HG03439 (cell line): Measurements from ENCODE around the gene LUZP1.

ENCODE experiments used
- ATAC-seq: cut with Tn5 transposase; IDR thresholded peaks from one replicate; pipeline ENCODE4 v1.9.1; 2021; ENCODE audit warnings: mild to moderate bottlenecking, moderate library complexity; ENCODE audit not compliant: unreplicated experiment

Gene LUZP1

DNA sequence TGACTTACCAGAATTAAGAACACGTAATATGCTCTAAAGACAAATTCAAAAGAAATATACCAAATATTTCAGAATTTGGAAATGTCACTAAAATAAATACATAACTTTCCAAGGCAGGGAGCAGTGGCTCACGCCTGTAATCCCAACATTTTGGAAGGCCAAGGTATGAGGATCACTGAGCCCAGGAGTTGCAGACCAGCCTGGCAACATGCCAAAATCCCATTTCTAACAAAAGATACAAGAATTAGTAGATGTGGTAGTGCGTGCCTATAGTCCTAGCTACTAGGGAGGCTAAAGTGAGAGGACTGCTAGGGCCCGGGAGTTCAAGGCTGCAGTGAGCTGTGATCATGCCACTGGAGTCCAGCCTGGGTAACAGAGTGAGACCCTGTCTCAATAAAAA is 11.7 kb downstream of the LUZP1 start:
- ATAC-seq = no peak

DNA sequence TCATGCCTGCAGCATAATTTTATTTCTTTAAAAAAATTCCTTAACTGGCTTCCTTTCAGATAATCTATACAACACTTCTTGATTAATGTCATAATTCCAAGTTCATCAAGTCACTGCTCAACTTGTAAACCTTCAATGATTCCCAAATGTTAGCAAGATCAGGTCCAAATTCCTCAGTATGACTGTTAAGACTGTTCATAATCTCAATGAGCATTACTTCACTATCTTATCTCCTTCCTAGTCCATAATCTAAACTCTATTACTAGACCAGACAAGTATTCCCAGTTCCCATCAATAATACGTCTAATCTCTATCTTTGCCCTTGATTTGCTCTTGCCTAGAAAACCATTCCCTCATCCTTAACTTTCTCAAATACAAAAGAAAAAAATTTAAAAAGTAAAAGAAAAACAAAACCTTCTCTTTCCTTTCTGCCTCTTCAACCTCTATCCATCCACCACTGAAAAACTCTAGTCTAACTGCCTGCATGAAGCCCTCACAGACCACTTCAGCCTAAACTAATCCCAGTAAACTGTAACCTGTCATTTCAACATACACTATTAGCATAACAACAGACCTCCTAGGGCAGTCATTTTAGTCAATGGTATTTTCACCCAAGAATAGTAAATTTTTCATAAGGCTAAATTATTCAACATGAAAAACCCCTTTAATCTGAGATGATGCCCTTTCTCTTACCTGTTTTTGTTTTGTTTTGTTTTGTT is 15.5 kb downstream of the LUZP1 start:
- ATAC-seq = no peak

DNA sequence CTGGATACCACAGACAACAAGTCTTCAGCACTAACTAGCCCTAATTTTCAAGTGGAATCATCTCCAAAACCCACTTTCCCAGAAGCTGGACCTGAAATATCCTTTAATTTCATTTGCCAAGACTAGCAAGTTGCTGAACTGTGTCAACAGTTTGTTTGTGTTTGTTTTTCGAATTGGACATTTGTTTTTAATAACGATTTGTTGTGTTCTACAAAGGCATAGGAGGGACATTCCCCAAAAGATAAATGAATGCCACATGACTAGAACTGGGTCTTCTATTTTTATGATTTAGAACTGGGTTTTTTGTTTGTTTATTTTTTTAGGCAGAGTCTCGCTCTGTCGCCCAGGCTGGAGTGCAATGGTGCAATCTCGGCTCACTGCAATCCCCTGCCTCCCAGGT is 17.9 kb downstream of the LUZP1 start:
- ATAC-seq = no peak

DNA sequence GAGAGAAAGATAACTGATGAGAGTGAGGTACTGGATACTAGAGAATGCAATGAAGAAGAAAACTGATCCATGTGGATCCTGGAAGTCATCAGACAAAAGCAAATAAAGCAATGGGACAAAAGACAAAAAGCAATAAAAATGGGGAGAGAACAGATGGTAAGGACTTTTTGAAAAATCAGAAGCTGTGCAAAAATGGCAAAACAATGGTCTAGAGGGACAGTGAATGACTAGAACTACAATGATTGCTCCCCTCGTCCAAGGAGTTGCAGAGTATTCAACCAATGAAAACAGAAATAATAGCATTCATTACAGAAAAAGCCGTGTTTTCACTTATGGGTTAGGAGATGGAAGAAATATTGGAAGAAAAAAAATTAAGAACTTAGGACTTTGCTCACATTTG is 18.5 kb downstream of the LUZP1 start:
- ATAC-seq = no peak

DNA sequence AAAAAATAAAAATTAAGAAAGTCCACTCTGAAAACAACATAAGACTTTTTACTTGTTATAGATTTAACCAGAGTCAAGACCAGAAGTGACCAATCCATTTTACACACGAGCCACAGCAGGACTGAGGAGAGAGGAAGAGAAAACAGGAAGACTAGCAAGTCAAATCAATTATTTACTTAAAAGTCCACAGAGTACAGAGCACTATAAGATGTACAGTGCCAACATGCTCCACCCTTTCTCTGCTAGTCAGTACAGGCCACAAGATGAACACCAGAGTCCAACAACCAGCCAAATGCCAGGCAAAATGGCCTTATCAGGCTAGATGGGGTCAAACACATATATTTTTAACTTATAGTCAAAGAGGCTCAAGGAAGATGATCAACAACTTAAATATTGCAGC is 19.5 kb downstream of the LUZP1 start:
- no peak for ATAC-seq

DNA sequence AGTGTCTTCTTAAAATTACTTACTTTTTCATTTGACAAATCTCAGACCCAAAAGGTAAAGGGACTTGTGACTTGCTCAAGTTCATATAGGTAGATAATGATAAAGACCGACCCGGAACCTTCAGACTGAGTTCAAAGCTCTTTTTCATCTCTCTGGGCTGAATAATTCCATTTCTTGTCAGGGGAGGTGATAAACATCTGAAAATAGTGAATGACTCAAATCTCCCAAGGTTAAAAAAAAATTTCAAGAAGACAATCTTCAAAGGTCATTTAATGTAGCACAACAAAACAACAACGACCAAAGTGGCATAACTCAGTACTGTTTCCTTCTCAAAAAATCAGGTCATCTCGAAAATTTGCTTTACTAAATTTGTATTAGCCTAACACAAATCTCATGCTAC is 20.6 kb downstream of the LUZP1 start:
- ATAC-seq = no peak

DNA sequence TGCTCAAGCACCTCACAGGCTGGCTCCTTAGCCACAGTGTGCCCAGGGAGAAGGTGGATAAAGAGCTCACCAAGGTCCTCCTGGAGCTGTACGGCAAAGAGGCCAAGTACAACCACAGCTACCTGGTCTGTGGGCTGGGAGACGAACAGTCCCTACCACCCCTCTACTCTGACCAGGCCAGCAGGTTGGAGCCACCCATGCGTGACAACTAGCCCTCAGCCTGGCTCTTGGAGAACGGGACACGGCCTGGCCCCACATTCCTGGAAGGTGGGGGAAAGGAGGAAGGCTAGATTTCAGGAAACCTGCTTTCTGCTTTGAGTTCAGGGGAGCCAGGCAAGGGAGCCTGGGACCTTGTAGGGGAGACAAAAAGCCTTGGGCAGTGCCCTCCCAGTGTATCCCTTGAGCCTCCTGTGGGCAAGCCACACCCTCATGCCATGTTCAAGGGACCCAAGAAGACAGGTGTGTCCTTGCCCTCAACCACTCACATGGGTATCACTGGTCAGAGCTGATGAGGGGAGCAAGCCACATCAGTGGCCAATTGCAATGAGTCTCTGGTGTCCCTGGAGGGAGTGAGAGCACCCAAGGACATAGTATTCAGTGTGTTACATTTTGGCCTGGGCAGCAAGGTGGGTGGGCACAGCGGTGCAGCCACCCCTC is 27.6 kb downstream of the LUZP1 start:
- ATAC-seq = no peak

DNA sequence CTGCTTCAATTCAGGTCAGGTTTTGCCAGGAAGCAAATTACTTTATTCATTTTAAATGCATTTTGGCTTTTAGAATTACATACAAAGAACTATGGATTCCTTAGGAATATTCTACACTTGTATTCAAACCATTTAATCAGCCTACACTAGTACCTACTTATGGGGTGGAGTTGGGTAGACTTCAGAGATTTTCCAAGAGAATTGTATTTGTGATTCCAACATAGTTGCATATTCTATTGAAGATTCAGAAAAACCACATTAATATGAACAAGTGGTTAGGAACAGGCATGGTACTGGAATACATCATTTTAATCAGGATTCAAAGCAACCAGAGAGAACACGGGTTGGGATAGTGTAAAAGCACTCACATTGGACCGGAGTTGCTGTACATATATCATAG is 33.4 kb downstream of the LUZP1 start:
- no peak for ATAC-seq

DNA sequence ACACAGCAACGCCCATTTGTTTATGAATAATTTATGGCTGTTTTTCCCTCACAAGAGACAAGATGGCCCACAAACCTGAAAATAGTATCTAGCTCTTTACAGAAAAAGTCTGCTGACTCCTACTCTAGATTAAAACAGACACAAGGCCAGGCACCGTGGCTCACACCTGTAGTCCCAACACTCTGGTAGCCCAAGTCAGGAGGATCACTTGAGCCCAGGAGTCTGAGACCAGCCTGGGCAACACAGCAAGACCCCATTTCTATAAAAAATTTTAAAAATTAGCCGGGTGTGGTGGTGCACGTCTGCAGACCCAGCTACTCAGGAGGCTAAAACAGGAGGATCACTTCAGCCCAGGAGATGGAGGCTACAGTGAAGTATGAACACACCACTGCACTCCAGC is 34.6 kb downstream of the LUZP1 start:
- ATAC-seq = no peak

DNA sequence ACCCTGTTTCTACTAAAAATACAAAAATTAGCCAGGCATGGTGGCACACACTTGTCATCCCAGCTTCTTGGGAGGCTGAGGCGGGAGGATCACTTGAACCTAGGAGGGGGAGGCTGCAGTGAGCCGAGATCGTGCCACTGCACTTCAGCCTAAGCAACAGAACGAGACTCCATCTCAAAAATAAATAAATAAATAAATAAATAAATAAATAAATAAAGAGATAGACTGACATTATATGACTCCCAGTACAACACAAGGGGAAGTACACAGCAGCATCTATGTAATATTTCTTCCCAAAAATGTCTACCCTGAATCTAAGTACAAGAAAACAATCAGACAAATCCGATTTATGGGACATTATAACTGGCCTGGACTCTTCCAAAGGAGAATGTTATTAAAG is 35.1 kb downstream of the LUZP1 start:
- ATAC-seq = no peak

DNA sequence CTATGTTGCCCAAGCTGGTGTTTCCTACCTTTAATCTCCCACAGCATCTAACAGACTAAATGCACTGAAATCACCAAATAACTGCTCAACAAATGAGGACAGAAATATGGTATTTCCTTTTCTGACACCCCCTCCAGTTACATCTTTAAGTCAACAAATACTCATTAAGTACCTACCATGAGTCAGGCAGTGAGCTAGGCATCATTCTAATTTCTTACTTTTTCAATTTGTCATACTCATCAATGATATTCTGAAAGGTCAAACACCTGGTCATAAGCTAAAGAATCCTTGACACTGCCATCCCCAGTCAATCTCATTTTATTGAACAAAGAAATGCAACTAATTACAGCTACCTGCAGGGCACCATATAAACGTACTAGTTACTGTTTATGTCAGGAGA is 36.6 kb downstream of the LUZP1 start:
- no peak for ATAC-seq

DNA sequence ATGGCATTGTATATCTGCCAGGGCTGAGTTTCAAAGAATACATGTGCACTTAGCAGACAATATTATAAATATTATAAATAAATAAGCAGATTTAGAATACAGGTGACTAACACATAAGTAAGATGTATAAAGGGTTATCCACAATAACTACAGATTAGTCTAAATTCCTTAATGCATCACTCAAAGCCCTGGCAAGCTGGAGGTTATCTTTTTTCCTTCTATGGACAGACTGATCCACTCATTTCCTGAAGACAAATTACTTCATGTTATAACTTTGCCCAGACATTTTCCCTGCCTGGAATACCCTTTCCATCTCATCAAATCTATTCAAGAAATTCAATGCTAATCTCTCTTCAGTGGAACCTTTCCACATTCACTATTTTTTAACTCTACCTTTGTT is 38.8 kb downstream of the LUZP1 start:
- no peak for ATAC-seq

DNA sequence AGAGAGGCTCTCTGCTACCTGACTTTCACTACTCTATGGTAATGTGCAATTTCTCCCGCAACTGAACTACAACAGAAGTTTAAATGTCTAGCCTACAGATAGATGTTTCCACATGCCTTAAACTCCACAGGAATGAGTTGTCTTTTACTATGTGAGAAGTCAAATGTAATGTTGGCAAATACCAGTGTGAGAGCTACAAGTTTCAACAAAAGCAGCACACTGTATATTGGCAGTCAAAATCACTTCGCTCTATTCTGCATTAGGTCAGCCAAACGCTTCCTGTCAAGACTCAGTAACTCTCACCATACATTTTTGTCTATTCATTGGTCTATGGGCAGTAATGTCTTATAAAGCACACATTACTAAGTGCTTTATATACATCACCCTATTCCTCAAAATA is 41.9 kb downstream of the LUZP1 start:
- no peak for ATAC-seq

DNA sequence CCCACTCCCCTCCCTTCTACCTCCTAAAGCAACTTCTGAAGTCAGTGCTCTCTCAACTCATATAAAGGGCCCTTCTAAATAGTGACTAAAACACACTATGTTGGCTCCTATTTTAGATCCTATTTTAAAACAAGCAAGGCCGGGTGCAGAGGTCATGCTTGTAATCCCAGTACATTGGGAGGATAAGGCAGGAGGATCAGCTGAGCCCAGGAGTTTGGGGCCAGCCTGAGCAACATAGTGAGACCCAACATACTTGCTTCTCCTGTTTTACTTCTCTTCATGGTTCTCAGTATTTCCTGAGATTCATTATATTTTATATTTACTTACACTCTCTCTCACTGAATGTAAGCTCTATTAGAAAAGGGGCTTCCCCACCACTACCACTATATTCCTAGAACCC is 42.5 kb downstream of the LUZP1 start:
- no peak for ATAC-seq

DNA sequence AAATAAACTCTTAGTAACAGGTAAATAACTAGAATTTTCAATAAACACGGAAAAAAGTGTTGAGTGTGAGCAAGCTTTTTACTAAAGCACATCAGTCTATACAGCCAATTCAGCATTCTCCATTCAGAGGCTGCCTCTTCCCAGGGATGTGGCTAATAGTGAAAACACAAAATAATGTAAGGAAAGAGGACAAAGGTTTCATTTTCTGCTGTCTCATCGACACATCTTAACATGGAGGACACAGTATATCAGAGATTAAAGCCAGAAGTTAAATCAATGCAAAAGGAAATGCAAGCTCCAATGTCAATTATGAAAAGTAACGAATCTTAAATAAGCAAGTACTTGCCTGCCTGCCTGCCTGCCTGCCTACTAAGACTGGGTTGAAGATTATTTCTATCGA is 43.2 kb downstream of the LUZP1 start:
- ATAC-seq = no peak

DNA sequence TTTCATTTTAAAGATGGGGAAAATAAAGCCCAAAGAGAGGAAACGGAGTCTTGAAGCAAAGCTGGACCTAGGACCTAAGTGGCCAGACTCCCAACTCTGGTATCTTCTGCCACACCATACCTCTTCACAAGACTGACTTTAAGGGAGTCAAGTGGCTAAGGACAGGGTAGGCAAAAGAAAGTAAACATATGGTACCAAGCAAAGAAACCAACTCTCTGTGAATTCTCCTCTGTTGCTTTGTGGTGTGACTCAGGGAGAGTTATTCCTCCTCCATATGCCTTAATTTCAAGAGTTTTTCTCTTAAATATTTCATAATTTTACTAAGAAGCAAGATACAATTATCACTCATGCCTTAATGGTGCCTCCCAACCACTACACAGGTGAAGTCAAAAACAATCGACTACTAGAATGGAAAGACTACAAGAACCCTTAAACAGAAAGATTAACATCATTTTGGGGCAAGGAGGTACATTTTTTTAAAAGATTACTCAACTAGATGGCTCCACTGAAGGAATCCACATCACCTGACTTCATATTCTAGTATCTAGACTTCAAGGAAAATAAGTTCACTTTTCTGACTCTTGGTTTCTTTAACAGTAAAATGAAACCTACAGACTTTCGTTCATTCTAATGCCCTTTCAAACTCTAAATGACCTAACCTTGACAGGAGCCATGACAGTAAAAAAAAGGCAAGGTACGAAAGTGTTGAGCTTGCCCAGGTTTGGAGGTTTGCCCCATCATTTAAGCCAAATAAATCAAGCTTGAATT is 44.2 kb downstream of the LUZP1 start:
- ATAC-seq = no peak

DNA sequence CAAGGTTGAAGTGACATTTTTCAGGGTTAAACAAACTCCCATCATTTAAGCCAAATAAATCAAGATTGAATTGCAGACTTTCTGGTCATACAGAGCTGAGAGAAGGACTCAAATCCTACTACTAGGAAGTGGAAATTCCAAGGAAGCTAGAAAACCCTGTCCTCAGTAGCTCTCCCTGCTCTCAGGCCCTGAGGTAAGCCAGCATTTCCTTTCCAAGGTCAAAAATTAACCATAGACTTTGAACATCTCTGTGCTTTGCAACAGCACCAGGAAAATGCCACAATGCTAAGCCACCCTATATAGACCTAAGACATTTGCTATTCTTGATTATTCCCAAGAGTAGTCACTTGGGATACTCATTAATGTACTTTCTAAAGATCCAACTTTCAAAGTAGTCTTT is 45.1 kb downstream of the LUZP1 start:
- no peak for ATAC-seq

DNA sequence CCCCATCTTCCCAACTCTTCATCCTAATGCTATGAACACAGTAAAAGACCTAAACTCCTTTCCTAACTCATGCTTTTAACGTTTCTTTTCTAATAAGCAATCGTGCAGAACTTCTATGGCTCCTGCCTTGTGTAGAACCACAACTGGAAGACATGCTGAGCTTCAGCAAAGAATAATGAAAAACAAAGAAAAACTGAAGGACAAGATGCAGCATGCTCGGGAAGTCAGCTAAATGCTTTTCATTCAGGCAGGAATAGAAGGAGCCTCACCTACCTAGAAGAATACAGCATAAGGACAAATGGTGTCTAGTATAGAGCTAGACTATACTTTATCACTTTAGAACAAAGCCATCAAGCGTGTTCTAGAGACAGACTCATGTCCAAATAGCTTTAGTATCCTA is 45.9 kb downstream of the LUZP1 start:
- ATAC-seq = no peak

DNA sequence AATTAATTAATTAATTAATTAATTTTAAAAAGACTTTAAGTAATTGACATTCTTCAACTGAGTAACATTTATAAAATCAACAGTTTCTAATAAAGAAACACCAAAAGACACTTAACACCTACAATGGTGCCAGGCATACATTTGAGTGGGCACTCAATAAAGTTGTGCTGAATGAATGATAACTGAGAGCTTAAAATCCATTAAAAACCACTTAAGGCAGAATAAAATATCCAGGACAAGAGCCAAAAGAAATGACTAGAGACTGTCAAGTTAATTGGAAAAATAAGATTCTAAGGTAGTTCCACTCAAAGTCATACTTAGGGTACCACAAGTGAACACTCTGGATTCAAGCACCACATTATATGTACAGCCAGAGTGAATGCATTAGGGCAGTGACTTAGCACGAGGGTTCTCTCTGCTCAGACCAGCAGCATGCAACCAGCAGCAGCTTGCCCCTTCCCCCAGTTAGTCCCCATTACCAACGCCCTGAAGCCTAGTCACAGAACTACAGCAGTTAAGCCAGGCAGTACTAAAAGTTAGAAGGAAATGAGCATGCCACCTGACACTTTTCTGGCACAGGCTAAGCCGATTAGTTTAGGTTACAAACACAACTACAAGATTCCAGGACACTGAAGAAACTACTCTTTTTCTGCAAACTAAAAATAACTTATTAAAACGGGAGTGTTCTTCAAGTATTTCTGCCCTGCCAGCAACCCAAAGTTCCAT is 46.5 kb downstream of the LUZP1 start:
- ATAC-seq = no peak

DNA sequence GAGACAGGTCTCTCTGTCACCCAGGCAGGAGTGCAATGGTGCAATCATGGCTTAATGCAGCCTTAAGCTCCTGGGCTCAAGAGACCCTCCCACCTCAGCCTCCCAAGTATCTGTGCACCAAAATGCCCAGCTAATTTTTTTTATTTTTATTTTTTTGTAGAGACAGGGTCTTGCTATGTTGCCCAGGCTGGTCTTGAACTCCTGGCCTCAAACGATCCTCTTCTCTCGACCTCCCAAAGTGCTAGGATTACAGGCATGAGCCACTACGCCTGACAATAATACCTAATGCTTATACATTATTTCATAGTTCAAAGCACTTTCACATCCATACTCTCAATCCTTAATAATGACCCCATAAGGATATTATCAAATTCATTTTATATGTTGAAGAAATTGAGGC is 48.3 kb downstream of the LUZP1 start:
- no peak for ATAC-seq

DNA sequence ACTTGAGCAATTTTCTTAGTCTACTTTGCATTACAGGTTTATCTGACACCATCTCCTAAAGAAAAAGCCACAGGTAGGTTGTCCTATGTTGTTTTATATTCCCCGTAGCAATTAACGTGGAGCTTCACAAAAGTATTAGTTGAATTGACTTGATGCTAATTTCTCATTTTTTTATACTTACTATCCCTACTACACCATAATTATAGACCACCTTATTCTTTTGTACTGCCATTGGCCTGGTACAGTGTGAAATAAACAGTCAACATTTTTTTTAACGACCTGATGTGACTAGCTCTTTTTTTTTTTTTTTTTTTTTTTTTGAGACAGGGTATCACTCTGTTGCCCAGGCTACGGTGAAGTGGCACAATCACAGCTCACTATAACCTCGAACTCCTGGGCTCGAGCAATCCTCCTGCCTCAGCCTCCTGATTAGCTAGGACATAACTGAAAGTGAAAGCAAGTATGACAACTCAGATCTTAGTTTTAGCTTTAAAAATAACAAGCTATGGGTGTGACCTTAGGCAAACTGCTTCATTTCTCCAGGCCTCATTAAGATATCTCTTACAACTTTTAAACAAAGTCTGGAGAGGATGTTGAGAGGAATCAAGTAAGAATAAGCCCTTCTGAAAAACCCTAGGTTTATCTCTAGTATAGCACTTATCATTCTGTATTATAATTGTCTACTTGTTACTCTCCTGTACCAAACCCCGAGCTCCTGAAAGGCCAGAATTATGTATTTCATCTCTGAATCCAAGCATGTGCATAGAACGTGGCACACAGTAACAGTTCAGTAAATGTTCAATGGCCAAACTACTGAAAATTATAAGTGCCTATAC is 49.5 kb downstream of the LUZP1 start:
- ATAC-seq = no peak
